Right ventricle myocardium inferior (tissue), 1 donor: Measurements from ENCODE around the gene FRMPD3. TPM values are rescaled to one million over a fixed set of nuclear protein-coding genes. Genes with fewer than 3 reads are reported as not detected.

Source experiments
- ATAC-seq: fragments of 200-7000 bp; cut with Tn5 transposase; one replicate; pipeline ENCODE4 v1.9.1; 2020; ENCODE audit warnings: mild to moderate bottlenecking, moderate library complexity
- DNase-seq: peaks from one replicate; pipeline ENCODE4 v3.0.0; 2021; ENCODE audit errors: missing footprints
- intact Hi-C: fragments of 100-400 bp; cut with DNase I; formaldehyde crosslinking; loops from one replicate; pipeline ENCODE4 v1.11.0; 2022
- long read RNA-seq: library from polyadenylated mRNA; unstranded; transcript quantifications from one replicate; pipeline ENCODE4 v2.0.0, GENCODE V29; 2021
- total RNA-seq: library from RNA; stranded (reverse); fragmentation: NEBNext Ultra II Directional; extraction: Animal tissue kit (Norgen Biotek cat#: 25700); gene quantifications from one replicate; pipeline ENCODE4 v1.2.1, GENCODE V29; 2021
- donor health status: DM: no; HTN: yes; CAD: no; lungs with severe emphysema.

FRMPD3 gene
- total RNA-seq, result not detected
- long read RNA-seq, result 0 reads

- intact Hi-C loops, result no loop called here
- no peak for DNase-seq
- no peak for ATAC-seq
These were observed at the start of gene FRMPD3 for GRCh38 chrX:107448998-107449835. Gene FRMPD3 (plus strand): TSS chrX:107449652. CDS start chrX:107526589, 76,937 bp downstream.

DNA sequence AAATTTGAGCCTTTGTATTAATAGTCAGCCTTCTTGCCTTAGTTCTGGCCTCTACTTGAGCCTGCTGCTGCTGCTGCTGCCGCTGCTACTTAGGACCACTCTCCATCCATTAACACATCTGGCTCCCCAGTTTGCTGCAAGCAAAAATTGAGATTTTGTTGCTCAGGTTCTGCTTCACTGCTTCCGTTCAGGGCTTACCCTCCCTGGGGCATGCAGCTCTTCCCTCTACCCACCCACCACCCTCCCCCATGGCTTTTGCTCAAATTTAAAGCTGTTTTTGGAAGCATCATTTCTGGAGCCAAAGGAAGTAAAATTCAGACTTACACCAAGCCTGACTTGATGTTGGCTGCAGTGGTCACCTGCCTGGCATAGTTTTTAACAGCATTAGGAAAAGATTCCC is 28.9 kb upstream of the FRMPD3 start:
- ATAC-seq (no peak), DNase-seq (no peak)
- intact Hi-C loops, result no loop called here

- ATAC-seq (no peak), DNase-seq (no peak)
- intact Hi-C loops, result no loop called here
These were observed 28.1 kb upstream of the FRMPD3 start for GRCh38 chrX:107421337-107421861.

GRCh38 chrX:107429090-107429489 is 20.4 kb upstream of the FRMPD3 start:
- intact Hi-C loops, result no loop called here
- DNase-seq (no peak), ATAC-seq (no peak)

DNA sequence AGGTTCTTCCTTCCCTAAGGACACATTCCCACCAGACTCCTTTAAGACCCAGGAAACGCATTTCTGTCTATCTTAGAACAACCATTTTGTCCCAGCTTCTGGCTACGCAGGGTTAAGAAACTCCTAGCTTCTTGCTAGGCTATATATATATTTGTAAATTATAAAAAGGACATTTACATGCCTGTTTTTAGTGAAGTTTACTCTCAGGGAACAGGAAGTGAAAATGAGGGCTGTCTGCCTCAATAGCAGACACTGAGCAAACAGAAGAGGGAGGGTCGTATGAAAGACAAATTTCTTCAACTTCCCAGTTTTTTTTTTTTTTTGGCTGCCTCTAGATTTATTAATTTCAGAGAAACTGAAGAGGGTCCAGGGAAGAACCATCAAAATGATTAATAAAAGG is 9.3 kb upstream of the FRMPD3 start:
- ATAC-seq, result no peak
- intact Hi-C loops, result no loop called here

DNA sequence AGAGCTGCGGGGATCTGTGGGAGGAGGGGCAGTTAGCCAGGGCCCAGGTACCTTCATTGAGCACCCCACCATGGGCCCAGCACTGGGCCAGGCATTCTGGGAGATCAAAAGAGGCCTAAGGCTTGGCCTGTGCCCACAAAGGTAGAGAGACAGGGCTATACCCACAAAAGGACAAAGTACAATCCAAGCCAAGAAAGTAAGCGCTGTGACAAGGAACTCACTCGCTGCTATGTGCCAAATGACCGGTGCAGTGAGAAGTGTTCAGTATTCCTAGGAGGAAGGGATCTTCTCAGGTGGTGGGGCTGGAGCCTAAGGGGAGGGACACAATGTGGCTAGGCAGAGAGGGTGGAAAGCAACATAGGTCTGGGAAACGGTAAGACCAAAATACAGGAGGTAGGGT is 8.8 kb upstream of the FRMPD3 start:
- no peak for DNase-seq
- intact Hi-C loops, result no loop called here
- no peak for ATAC-seq

More for the DNA sequence above, 9.3 kb upstream of the FRMPD3 start:
- DNase-seq, result no peak

DNA sequence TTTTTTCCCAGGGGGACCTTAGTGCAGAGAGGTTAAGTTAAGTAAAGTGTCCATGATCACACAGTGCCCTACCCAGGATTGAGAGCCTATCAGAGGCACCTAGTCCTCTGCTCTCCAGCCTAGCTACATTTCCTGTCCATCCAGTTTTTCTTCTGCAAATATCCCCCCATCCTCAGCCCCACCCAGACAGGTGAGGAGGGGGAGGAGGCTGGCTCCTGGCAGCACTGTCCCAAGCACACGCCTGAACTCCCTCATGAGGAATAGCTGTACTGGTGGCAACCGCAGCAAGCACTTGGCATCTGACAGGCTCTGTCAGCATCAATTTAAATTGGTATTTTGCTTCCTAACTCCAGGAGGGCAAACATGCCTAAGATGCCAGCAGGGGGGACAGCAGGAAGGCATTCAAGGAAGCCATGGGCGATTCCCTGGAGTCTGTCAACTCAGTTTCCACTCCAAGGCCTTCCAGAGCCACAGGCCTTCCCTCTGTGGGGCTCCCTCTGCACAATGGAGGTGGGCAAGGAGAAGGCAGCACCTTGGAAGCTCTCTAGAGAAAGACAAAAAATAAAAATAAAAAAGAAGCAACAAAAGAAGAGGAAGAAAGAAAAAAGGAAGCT is 6.4 kb upstream of the FRMPD3 start:
- intact Hi-C loops, result no loop called here
- no peak for ATAC-seq
- no peak for DNase-seq

- intact Hi-C loops, result no loop called here
- ATAC-seq (no peak), DNase-seq (no peak)
These were observed 4.3 kb upstream of the FRMPD3 start for GRCh38 chrX:107445146-107445545.

DNA sequence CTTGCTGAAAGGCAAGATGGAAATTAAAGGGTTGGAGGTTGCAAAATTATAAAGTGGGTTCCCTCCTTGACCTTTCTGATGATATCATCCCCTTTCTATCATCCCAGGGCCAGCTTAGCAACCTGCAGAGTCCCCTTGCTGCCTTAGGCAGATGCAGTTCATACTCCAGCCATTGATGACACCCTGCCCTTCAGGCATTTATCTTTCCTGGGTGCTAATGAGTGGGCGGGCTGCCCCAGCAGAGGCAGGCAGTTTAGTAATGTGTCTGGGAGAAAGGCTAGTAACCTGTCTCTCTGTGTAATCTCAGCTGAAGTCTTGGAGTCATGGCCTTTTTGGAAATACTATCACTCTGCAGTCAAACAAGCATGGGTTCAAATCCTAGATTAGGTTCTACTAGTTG is 3.8 kb upstream of the FRMPD3 start:
- intact Hi-C loops, result no loop called here
- DNase-seq, result no peak
- ATAC-seq, result no peak

DNA sequence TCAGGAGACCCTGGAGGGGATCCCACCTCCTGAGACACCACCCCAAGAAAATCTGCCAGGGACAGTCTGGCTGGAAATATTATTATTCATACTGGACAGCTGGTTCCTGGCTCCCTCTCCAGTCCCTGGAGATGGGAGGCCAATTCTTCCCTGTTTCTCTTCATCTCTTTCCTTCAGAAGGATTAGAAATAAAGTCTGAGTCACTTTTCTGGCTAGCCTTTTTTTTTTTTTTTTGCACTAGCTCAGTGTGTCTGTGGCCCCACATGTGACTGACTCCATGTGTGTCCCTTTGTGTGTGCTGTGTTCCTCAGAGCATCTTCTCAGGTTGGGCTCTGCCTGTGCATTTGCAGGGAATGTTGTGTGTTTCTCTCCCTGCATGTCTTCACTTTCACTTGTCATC is 1.8 kb upstream of the FRMPD3 start:
- ATAC-seq (no peak), DNase-seq (no peak)
- intact Hi-C loops, result no loop called here

GRCh38 chrX:107448625-107448997 is 841 bp upstream of the FRMPD3 start:
- intact Hi-C loops, result no loop called here
- ATAC-seq, result no peak
- DNase-seq, result no peak

DNA sequence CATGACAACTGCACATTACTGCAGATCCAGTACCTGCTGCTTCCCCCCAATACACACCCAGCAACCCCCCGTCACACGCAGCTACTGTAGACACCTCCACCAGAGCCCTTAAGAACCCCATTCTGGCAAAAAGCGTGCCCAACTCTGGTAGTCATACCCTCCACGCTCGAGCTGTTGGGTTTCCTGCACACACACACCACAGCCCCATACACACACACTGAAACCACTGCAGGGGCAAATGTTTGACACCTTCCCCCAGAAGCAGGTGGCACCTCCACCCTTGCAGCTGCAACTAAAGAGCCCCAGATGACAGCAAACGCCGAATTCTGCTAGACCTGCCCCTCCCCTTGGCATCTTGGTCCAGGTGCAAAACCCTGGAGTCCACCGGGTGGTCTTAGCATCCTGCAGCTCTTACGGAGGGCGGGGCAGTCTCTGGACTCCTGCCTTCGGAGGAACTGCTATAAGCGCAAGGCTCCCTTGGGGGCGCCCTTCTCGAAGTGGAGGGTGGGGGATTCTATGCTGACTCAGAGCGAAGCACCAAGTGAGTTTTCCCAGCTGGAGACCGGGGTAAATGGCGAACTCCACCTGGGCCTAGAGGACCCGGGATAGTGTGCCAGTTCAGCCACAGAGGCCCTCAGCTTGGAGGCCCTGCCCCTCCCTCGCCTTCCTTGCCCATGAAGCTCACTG is 1.5 kb downstream of the FRMPD3 start:
- DNase-seq (no peak), ATAC-seq (no peak)
- intact Hi-C loops, result no loop called here

- DNase-seq, result no peak
- intact Hi-C loops, result no loop called here
- no peak for ATAC-seq
These were observed 2.3 kb downstream of the FRMPD3 start for GRCh38 chrX:107451731-107452130.

GRCh38 chrX:107452581-107452980 is 3.1 kb downstream of the FRMPD3 start:
- DNase-seq (no peak), ATAC-seq (no peak)
- intact Hi-C loops, result no loop called here

DNA sequence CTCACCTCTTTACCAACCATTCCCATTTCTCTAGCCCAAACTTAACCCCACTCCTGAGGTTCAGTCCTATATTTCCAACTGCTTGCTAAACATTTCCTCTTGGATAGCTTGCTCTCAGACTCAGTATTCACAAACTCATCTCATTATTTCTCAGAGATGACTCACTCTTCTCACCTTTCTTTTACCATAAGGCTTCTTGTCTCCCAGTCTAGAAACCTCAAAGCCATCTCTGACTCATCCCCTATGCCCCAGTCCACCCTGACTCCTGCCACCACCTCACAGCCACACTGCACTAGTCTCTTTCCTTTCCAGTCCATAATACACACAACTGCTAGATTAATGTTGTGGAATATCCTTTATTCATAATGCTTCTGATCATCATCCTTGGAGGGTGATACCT is 4.8 kb downstream of the FRMPD3 start:
- DNase-seq (no peak), ATAC-seq (no peak)
- intact Hi-C loops, result no loop called here

DNA sequence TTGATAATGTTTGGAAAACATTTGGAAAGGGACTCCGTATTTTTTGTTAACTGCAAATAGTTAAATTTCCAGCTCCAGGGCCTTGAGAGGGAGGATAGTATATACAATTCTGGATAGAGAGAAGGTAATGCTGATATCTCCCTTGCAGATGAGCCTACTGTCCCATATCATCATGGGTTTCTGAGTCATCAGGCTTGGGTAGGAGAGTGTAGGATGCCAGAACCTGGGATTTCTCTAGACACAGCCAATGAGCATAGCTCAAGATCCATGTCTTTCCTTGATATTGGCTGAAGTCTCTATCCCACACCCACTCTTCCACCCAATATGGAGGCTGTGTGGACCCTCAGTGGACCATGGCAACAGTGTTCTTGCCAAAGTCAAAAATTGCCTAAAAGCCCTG is 7.8 kb downstream of the FRMPD3 start:
- intact Hi-C loops, result no loop called here
- no peak for DNase-seq
- no peak for ATAC-seq

DNA sequence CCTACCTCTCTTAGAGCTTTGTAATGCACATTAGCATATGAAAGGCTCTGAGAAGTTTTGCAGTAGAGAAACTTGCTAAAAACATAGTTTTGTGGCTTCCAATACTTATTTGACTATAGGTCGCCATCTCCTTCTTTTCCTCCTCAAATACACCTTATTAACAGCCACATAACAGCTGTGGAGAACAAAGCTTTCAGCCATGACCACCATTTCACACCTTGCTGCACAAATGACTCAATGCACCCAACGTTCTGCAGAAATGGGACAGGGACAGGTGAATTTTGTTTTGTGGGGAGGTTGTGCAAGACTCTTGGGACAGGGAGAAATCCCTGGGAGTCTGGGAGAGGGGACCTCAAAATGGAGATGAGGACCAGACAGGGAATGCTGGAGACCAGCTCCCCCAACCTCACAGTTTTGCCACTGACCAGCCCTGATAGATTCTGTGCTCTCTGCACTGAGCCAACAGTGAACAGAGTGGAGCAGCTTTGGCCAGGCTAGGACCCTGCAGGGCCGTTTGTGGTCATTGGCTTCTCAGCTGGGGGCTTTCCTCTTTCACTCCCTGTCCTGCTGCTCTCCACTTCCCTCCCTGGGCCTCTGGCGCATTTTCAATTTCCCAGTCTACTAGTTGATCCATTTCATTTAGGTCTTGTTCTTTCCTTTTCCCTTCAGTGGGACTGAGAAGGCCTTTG is 16.6 kb downstream of the FRMPD3 start:
- no peak for ATAC-seq
- no peak for DNase-seq
- intact Hi-C loops, result no loop called here

- ATAC-seq, result no peak
- no peak for DNase-seq
- intact Hi-C loops, result no loop called here
These were observed 17.8 kb downstream of the FRMPD3 start for GRCh38 chrX:107467271-107467670.

DNA sequence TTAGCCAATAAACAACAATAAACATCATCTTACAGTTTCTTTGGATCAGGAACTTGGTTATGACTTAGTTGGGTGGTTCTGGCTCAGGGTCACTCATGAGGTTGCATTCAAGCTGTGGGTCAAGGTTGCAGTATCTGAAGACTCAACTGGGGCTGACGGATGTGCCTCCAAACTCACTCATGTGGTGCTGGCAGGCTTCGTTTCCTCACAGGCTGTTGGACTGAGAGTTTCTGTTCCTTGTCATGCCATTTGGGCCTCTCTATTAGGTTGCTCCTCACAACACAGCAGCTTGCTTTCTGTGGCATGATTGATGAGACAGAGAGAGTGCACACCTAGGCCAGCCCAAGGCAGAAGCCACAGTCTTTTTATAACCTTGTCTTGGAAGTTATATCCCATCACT is 20.7 kb downstream of the FRMPD3 start:
- intact Hi-C loops, result no loop called here
- no peak for DNase-seq
- no peak for ATAC-seq
